ENCODE measurements around the gene IQSEC3. TPM values are rescaled to one million over a fixed set of nuclear protein-coding genes. Genes with fewer than 3 reads are reported as not detected.
"Not testable (repeated sequence)": the region's sequence is repeated elsewhere in the genome, so short reads cannot be mapped to it uniquely, and the experiment has no call there.

The IQSEC3 gene
- total RNA-seq, 2 donors from 2014 or later = 0.32 to 1.6 TPM

GRCh38 chr12:72018-72417, 5.5 kb downstream of the IQSEC3 start:
- H3K36me3 Mint-ChIP-seq; H3K27ac Mint-ChIP-seq; DNase-seq (ENCODE audit: low spot score in 2 of 2); ATAC-seq; H3K9me3 Mint-ChIP-seq: not testable (repeated sequence)

GRCh38 chr12:74420-75190, 8.0 kb downstream of the IQSEC3 start:
- DNase-seq (ENCODE audit: low spot score in 2 of 2); H3K27ac Mint-ChIP-seq; ATAC-seq; H3K36me3 Mint-ChIP-seq; H3K9me3 Mint-ChIP-seq: not testable (repeated sequence)

GRCh38 chr12:75541-75940, 9.0 kb downstream of the IQSEC3 start:
- H3K27ac Mint-ChIP-seq; H3K9me3 Mint-ChIP-seq; DNase-seq (ENCODE audit: low spot score in 2 of 2); H3K36me3 Mint-ChIP-seq; ATAC-seq: not testable (repeated sequence)

- not testable (repeated sequence) for DNase-seq (ENCODE audit: low spot score in 2 of 2); H3K27ac Mint-ChIP-seq; H3K36me3 Mint-ChIP-seq; ATAC-seq; H3K9me3 Mint-ChIP-seq
Observed at GRCh38 chr12:76102-76501, 9.5 kb downstream of the IQSEC3 start.

- not testable (repeated sequence) for H3K36me3 Mint-ChIP-seq; H3K27ac Mint-ChIP-seq; DNase-seq (ENCODE audit: low spot score in 2 of 2); ATAC-seq; H3K9me3 Mint-ChIP-seq
Observed at GRCh38 chr12:76551-76950, 10.0 kb downstream of the IQSEC3 start.

- not testable (repeated sequence) for H3K36me3 Mint-ChIP-seq; H3K9me3 Mint-ChIP-seq; ATAC-seq; H3K27ac Mint-ChIP-seq; DNase-seq (ENCODE audit: low spot score in 2 of 2)
Observed at GRCh38 chr12:77101-77719, 10.6 kb downstream of the IQSEC3 start.

GRCh38 chr12:77769-78383, 11.3 kb downstream of the IQSEC3 start:
- H3K27ac Mint-ChIP-seq; ATAC-seq; H3K36me3 Mint-ChIP-seq; H3K9me3 Mint-ChIP-seq; DNase-seq (ENCODE audit: low spot score in 2 of 2): not testable (repeated sequence)

GRCh38 chr12:78981-79380, 12.4 kb downstream of the IQSEC3 start:
- no peak for DNase-seq (ENCODE audit: low spot score in 2 of 2)
- no peaks in the 10 kb centered on the region for H3K36me3 Mint-ChIP-seq
- no peak overlapping the region for H3K27ac Mint-ChIP-seq
- H3K9me3 Mint-ChIP-seq = no peaks in the 10 kb centered on the region
- no peak for ATAC-seq

- no peak for ATAC-seq
- Mint-ChIP-seq H3K27ac (no peak overlapping the region), H3K9me3 (no peaks in the 10 kb centered on the region), H3K36me3 (no peaks in the 10 kb centered on the region)
- no peak for DNase-seq (ENCODE audit: low spot score in 2 of 2)
Observed at GRCh38 chr12:80681-81190, 14.2 kb downstream of the IQSEC3 start.

GRCh38 chr12:82740-83139, 16.2 kb downstream of the IQSEC3 start:
- Mint-ChIP-seq H3K36me3 (no peaks in the 10 kb centered on the region), H3K9me3 (no peaks in the 10 kb centered on the region), H3K27ac (no peak overlapping the region)
- no peak for ATAC-seq
- no peak for DNase-seq (ENCODE audit: low spot score in 2 of 2)

GRCh38 chr12:84056-84455, 17.5 kb downstream of the IQSEC3 start:
- no peak for DNase-seq (ENCODE audit: low spot score in 2 of 2)
- ATAC-seq = no peak
- no peaks in the 10 kb centered on the region for H3K36me3 Mint-ChIP-seq
- no peaks in the 10 kb centered on the region for H3K9me3 Mint-ChIP-seq
- no peak overlapping the region for H3K27ac Mint-ChIP-seq

- Mint-ChIP-seq H3K27ac (no peak overlapping the region), H3K36me3 (peaks cover 0 to 7% of the 10 kb centered on the region in 2 donors), H3K9me3 (peaks cover 7 to 8% of the 10 kb centered on the region in 2 donors)
- DNase-seq (ENCODE audit: low spot score in 2 of 2) (no peak), ATAC-seq (no peak)
Observed at GRCh38 chr12:85191-85666, 18.7 kb downstream of the IQSEC3 start.

GRCh38 chr12:87315-87714, 20.7 kb downstream of the IQSEC3 start:
- Mint-ChIP-seq H3K27ac (no peak overlapping the region), H3K36me3 (peaks cover 0 to 7% of the 10 kb centered on the region in 2 donors), H3K9me3 (peaks cover 7 to 15% of the 10 kb centered on the region in 2 donors)
- no peak for ATAC-seq
- no peak for DNase-seq (ENCODE audit: low spot score in 2 of 2)

- H3K36me3 Mint-ChIP-seq = peaks cover 0 to 7% of the 10 kb centered on the region in 2 donors
- no peak overlapping the region for H3K27ac Mint-ChIP-seq
- DNase-seq (ENCODE audit: low spot score in 2 of 2) (no peak), ATAC-seq (no peak)
- H3K9me3 Mint-ChIP-seq = peaks cover 7 to 15% of the 10 kb centered on the region in 2 donors
Observed at GRCh38 chr12:87856-88255, 21.3 kb downstream of the IQSEC3 start.

GRCh38 chr12:89653-90052, 23.1 kb downstream of the IQSEC3 start:
- H3K9me3 Mint-ChIP-seq = peaks cover 7 to 15% of the 10 kb centered on the region in 2 donors
- ATAC-seq (no peak), DNase-seq (ENCODE audit: low spot score in 2 of 2) (no peak)
- no peak overlapping the region for H3K27ac Mint-ChIP-seq
- peaks cover 0 to 7% of the 10 kb centered on the region in 2 donors for H3K36me3 Mint-ChIP-seq

- ATAC-seq (no peak), DNase-seq (ENCODE audit: low spot score in 2 of 2) (no peak)
- Mint-ChIP-seq H3K27ac (peak overlapping the region in 1 of 2 donors; percentile 39), H3K9me3 (peaks cover 7 to 15% of the 10 kb centered on the region in 2 donors), H3K36me3 (peaks cover 0 to 7% of the 10 kb centered on the region in 2 donors)
Observed at GRCh38 chr12:91213-91612, 24.6 kb downstream of the IQSEC3 start.
